Upper lobe of left lung (tissue), 6 donors: ENCODE data around the gene OR2AG1. TPM values are rescaled to one million over a fixed set of nuclear protein-coding genes. Genes with fewer than 3 reads are reported as not detected.

ENCODE experiments used
- ATAC-seq, 2 donors: fragments of 200-7000 bp; cut with Tn5 transposase; one replicate each; pipeline ENCODE4 v1.9.1; 2022; ENCODE audit warnings: mild to moderate bottlenecking in 2 of 2, moderate library complexity in 2 of 2; ENCODE audit not compliant: low FRiP score in 2 of 2
- DNase-seq, 2 donors: peaks; one replicate each; pipeline ENCODE4 v3.0.0-alpha.2; 2019 to 2020
- H3K27ac ChIP-seq, 4 donors: fragments of 200-600 bp; sonication (generic); one replicate each; pipeline ENCODE4 v1.5.1; 2016 to 2019
- H3K27me3 ChIP-seq, 4 donors: fragments of 200-600 bp; sonication (generic); one replicate each; pipeline ENCODE4 v1.5.1; 2017 to 2019
- H3K36me3 ChIP-seq, 4 donors: fragments of 200-600 bp; sonication (generic); one replicate each; pipeline ENCODE4 v1.5.1; 2016 to 2019
- H3K4me1 ChIP-seq, 4 donors: fragments of 200-600 bp; sonication (generic); one replicate each; pipeline ENCODE4 v1.5.1; 2018 to 2019
- H3K4me3 ChIP-seq, 4 donors: fragments of 200-600 bp; sonication (generic); one replicate each; pipeline ENCODE4 v1.5.1; 2017 to 2019; ENCODE audit warnings: mild to moderate bottlenecking in 2 of 4, moderate library complexity in 1 of 4
- H3K9me3 ChIP-seq, 4 donors: fragments of 200-600 bp; sonication (generic); one replicate each; pipeline ENCODE4 v1.5.1; 2018 to 2019
- EP300 ChIP-seq, 4 donors: sonication (generic); formaldehyde crosslinking; IDR thresholded peaks; one replicate each; pipeline ENCODE4 v1.5.1; 2017; ENCODE audit warnings: antibody characterized with exemption in 4 of 4, control low read depth in 2 of 4
- POLR2A ChIP-seq, 4 donors: fragments of 450-650 bp; IDR thresholded peaks; one replicate each; pipeline ENCODE4 v1.5.1; 2016 to 2017; ENCODE audit warnings: antibody characterized with exemption in 4 of 4, mild to moderate bottlenecking in 2 of 4
- POLR2AphosphoS5 ChIP-seq, 2 donors: sonication (generic); formaldehyde crosslinking; IDR thresholded peaks; one replicate each; pipeline ENCODE4 v1.5.1; 2017; ENCODE audit warnings: antibody characterized with exemption in 2 of 2
- WGBS, 2 donors: methylation state at CpG; one replicate each; pipeline ENCODE4 v1.1.5; 2017 to 2018; 5-methylcytosine and 5-hydroxymethylcytosine counted together
- total RNA-seq, 6 donors: library from RNA; depleted of rRNA in 4 of 6; stranded (reverse); fragments of >200 nt in 4 of 6; gene quantifications; one replicate each; pipeline versions ENCODE4 v1.1.0 to v1.2.1, GENCODE V29; 2016 to 2021
- TF ChIP-seq, protein P1 (sequence below), 6 experiments: fragments of 450-650 bp in 4 of 6; fragments of 200-600 bp in 2 of 6; sonication (generic) in 2 of 6; IDR thresholded peaks; one replicate each; pipeline ENCODE4 v1.5.1; 2016 to 2019; ENCODE audit warnings: antibody characterized with exemption in 6 of 6
- donor health status: DM: no; HTN: no; CAD: no; lungs with moderate emphysema.
- donor health status: DM: no; HTN: yes; CAD: no; lungs with severe emphysema.

OR2AG1 gene, protein sequence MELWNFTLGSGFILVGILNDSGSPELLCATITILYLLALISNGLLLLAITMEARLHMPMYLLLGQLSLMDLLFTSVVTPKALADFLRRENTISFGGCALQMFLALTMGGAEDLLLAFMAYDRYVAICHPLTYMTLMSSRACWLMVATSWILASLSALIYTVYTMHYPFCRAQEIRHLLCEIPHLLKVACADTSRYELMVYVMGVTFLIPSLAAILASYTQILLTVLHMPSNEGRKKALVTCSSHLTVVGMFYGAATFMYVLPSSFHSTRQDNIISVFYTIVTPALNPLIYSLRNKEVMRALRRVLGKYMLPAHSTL
- total RNA-seq = not detected

DNA sequence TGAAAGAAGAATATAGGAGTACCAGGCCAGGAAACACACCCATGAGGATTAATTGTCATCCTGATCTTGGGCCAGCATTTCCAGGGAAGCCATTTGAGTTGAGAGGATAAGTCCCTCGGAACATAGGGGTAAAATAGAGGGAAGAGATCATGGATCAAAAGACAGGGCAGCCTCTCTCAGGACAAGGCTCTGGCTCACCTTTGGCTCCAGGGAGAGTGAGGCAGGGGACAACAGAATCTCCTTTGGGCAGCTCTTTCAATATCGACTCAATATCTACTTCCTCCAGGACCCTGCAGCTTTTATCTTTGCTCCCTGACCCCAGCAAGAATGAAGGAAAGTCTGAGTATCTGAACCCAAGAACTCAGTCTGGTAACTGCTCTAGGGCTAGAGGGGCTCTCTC is at the start of gene OR2AG1:
OR2AG1 (plus strand) TSS at position 301 of the 400 bp plus-strand sequence. CDS start 2,018 bp downstream, outside the sequence.
- DNase-seq (no peak), ATAC-seq (no peak)
- TF ChIP-seq EP300 (IDR thresholded peaks at IDR 0.05) (no peak), POLR2AphosphoS5 (IDR thresholded peaks at IDR 0.05) (no peak), POLR2A (IDR thresholded peaks at IDR 0.05) (no peak)
- TF ChIP-seq, protein P1, sequence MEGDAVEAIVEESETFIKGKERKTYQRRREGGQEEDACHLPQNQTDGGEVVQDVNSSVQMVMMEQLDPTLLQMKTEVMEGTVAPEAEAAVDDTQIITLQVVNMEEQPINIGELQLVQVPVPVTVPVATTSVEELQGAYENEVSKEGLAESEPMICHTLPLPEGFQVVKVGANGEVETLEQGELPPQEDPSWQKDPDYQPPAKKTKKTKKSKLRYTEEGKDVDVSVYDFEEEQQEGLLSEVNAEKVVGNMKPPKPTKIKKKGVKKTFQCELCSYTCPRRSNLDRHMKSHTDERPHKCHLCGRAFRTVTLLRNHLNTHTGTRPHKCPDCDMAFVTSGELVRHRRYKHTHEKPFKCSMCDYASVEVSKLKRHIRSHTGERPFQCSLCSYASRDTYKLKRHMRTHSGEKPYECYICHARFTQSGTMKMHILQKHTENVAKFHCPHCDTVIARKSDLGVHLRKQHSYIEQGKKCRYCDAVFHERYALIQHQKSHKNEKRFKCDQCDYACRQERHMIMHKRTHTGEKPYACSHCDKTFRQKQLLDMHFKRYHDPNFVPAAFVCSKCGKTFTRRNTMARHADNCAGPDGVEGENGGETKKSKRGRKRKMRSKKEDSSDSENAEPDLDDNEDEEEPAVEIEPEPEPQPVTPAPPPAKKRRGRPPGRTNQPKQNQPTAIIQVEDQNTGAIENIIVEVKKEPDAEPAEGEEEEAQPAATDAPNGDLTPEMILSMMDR (IDR thresholded peaks at IDR 0.05) = no peak
- Histone ChIP-seq H3K27me3 (no peaks in the 10 kb centered on the region), H3K9me3 (no peaks in the 10 kb centered on the region), H3K36me3 (no peaks in the 10 kb centered on the region), H3K4me1 (no peaks in the 10 kb centered on the region), H3K4me3 (no peak within 1 kb of the TSS), H3K27ac (no peak within 1 kb of the TSS)
- 73 to 83% methylated on average over 2 of the region's 2 CpGs for WGBS, 2 donors

DNA sequence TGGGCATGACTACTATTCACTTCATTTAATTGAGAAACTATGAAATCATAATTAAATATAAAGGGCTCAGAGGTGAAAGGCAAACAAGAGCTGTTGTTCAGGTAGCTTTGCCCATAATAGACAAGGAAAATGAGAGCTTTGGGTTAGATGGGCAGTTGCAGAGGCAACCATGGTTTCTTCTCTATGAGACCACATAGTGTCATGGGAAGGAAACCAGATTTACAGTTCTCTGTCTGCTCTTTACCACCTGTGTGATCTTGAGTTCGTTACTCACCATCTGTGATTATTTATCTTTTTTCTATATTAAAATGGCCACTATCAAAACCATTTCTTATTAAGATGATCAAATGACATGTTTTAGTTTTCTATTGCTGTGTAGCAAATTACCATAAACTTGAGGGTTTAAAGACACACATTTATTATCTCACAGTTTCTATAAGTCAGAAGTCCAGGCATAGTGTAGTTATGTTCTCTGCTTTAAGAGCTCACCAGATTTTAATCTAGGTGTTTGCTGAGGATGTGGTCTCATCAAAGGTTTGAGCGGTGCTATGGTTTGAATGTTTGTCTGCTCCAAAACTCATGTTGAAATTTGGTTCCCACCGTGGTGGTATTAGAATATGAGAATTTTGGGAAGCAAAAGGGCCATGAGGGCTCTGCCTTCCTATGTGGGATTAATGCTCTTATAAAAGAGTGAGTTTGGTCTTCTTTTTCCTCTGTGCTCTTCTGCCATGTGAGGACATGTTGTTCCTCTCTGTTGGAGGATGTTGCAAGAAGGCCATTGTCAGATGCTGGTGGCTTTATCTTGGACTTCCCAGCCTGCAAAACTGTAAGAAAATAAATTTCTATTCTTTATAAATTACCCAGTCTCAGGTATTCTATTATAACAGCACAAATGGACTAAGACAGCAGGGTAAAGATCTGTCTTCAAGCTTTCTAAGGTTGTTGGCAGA is 49.2 kb upstream of the OR2AG1 start:
- WGBS, 2 donors = 67 to 78% methylated on average over 3 of the region's 3 CpGs
- Histone ChIP-seq H3K27me3 (no peaks in the 10 kb centered on the region), H3K4me3 (no peak overlapping the region), H3K9me3 (peaks cover 0 to 4% (median 0%) of the 10 kb centered on the region in 4 donors), H3K27ac (no peak overlapping the region), H3K4me1 (peaks cover 0 to 3% (median 0%) of the 10 kb centered on the region in 4 donors), H3K36me3 (peaks cover 0 to 11% (median 0%) of the 10 kb centered on the region in 4 donors)
- no peak for ATAC-seq
- TF ChIP-seq EP300 (IDR thresholded peaks at IDR 0.05) = no peak
- no peak for TF ChIP-seq POLR2AphosphoS5 (IDR thresholded peaks at IDR 0.05)
- TF ChIP-seq, protein P1 (IDR thresholded peaks at IDR 0.05) = no peak
- TF ChIP-seq POLR2A (IDR thresholded peaks at IDR 0.05) = no peak
- DNase-seq = no peak

DNA sequence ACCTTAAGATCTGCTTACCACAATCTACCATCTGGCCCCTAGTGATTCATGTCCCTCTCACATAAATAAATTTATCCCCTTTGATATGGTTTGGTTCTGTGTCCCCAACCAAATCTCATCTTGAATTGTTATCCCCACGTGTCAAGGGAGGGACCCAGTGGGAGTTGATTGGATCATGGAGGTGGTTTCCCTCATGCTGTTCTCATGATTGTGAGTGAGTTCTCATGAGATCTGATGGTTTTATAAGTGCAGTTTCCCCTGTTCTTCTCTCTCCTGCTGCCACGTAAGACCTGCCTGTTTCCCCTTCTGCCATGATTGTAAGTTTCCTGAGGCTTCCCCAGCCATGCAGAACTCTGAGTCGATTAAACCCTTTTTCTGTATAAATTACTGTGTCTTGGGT is 48.2 kb upstream of the OR2AG1 start:
- WGBS, 2 donors = 68 to 90% methylated on average over 3 of the region's 3 CpGs
- ATAC-seq = no peak
- TF ChIP-seq, protein P1 (IDR thresholded peaks at IDR 0.05) = no peak
- no peak for TF ChIP-seq EP300 (IDR thresholded peaks at IDR 0.05)
- TF ChIP-seq POLR2A (IDR thresholded peaks at IDR 0.05) = no peak
- no peak for TF ChIP-seq POLR2AphosphoS5 (IDR thresholded peaks at IDR 0.05)
- peaks cover 0 to 11% (median 0%) of the 10 kb centered on the region in 4 donors for H3K36me3 ChIP-seq
- DNase-seq = no peak
- H3K4me3 ChIP-seq = no peak overlapping the region
- H3K27ac ChIP-seq = no peak overlapping the region
- H3K9me3 ChIP-seq = peaks cover 0 to 4% (median 0%) of the 10 kb centered on the region in 4 donors
- peaks cover 0 to 6% (median 2%) of the 10 kb centered on the region in 4 donors for H3K4me1 ChIP-seq
- H3K27me3 ChIP-seq = no peaks in the 10 kb centered on the region

DNA sequence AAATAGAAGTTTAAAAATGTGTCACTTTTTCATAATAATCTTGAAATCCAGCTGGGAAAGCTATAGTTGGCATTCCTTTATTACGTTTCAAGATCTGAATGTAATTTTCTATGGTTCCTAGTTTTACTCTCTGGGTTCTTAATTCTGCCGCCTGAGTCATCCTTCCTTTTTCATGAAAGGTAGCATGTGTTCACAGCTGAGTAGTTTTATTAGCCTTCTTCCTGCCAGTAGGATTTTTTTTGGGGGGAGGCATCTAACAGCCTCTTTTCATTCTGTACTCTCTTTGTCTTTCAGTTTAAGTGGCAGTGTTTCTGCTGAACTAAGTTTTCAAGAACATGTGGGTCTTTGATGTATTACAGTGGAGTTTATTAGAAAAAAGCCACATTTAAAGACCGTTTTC is 47.5 kb upstream of the OR2AG1 start:
- peaks cover 0 to 10% (median 6%) of the 10 kb centered on the region in 4 donors for H3K4me1 ChIP-seq
- DNase-seq (no peak), ATAC-seq (no peak)
- no peak overlapping the region for H3K27ac ChIP-seq
- no peaks in the 10 kb centered on the region for H3K27me3 ChIP-seq
- WGBS, 2 donors = 54 to 57% methylated on average over 3 of the region's 3 CpGs
- H3K9me3 ChIP-seq = peaks cover 0 to 4% (median 0%) of the 10 kb centered on the region in 4 donors
- H3K4me3 ChIP-seq = no peak overlapping the region
- TF ChIP-seq, protein P1 (IDR thresholded peaks at IDR 0.05) = no peak
- TF ChIP-seq POLR2AphosphoS5 (IDR thresholded peaks at IDR 0.05) = no peak
- no peak for TF ChIP-seq POLR2A (IDR thresholded peaks at IDR 0.05)
- peaks cover 0 to 11% (median 0%) of the 10 kb centered on the region in 4 donors for H3K36me3 ChIP-seq
